IPS-15b (cell line): ENCODE data around the gene SIDT2.
A peak's percentile ranks its signal among the peaks of the same experiment; 100 is the strongest.
"Not testable (repeated sequence)": the region's sequence is repeated elsewhere in the genome, so short reads cannot be mapped to it uniquely, and the experiment has no call there.

Experiments used
- H3K27me3 ChIP-seq: one replicate; pipeline ENCODE4 v1.6.1; 2013; ENCODE audit warnings: low read length; ENCODE audit not compliant: control insufficient read depth, insufficient read depth
- H3K36me3 ChIP-seq: one replicate; pipeline ENCODE4 v1.6.1; 2013; ENCODE audit warnings: low read length; ENCODE audit not compliant: control insufficient read depth, insufficient read depth
- H3K4me1 ChIP-seq: one replicate; pipeline ENCODE4 v1.6.1; 2013; ENCODE audit warnings: mild to moderate bottlenecking, low read length; ENCODE audit not compliant: control insufficient read depth, insufficient read depth
- H3K4me3 ChIP-seq: one replicate; pipeline ENCODE4 v1.5.1; 2013; ENCODE audit warnings: low read depth, low read length
- H3K9ac ChIP-seq: one replicate; pipeline ENCODE4 v1.6.1; 2013; ENCODE audit warnings: low read depth, mild to moderate bottlenecking, low read length
- H3K9me3 ChIP-seq: one replicate; pipeline ENCODE4 v1.6.1; 2013; ENCODE audit warnings: mild to moderate bottlenecking, low read length; ENCODE audit not compliant: control insufficient read depth, insufficient read depth

The SIDT2 gene

GRCh38 chr11:117200813-117201657 is 22.5 kb downstream of the SIDT2 start:
- H3K9me3 ChIP-seq, result no peaks in the 10 kb centered on the region
- H3K36me3 ChIP-seq, result peaks cover 9% of the 10 kb centered on the region
- no peaks in the 10 kb centered on the region for H3K27me3 ChIP-seq
- peak overlapping the region; percentile 28 for H3K4me3 ChIP-seq
- H3K9ac ChIP-seq, result peak overlapping the region; percentile 81
- H3K4me1 ChIP-seq, result peaks cover 18% of the 10 kb centered on the region

- Histone ChIP-seq H3K27me3 (no peaks in the 10 kb centered on the region), H3K4me3 (no peak overlapping the region), H3K9me3 (no peaks in the 10 kb centered on the region), H3K36me3 (peaks cover 7% of the 10 kb centered on the region), H3K9ac (no peak overlapping the region), H3K4me1 (peaks cover 18% of the 10 kb centered on the region)
Observed at GRCh38 chr11:117201658-117202305, 23.2 kb downstream of the SIDT2 start.

GRCh38 chr11:117202386-117203068 is 24.0 kb downstream of the SIDT2 start:
- Histone ChIP-seq H3K9me3 (no peaks in the 10 kb centered on the region), H3K9ac (no peak overlapping the region), H3K36me3 (peaks cover 7% of the 10 kb centered on the region), H3K27me3 (no peaks in the 10 kb centered on the region), H3K4me1 (peaks cover 18% of the 10 kb centered on the region), H3K4me3 (no peak overlapping the region)

GRCh38 chr11:117203069-117203407 is 24.5 kb downstream of the SIDT2 start:
- Histone ChIP-seq H3K36me3 (peaks cover 7% of the 10 kb centered on the region), H3K4me1 (peaks cover 15% of the 10 kb centered on the region), H3K4me3 (no peak overlapping the region), H3K9me3 (no peaks in the 10 kb centered on the region), H3K27me3 (no peaks in the 10 kb centered on the region), H3K9ac (no peak overlapping the region)

GRCh38 chr11:117204283-117205080 is 25.9 kb downstream of the SIDT2 start:
- H3K4me3 ChIP-seq, result no peak overlapping the region
- H3K4me1 ChIP-seq, result peaks cover 9% of the 10 kb centered on the region
- H3K9me3 ChIP-seq, result no peaks in the 10 kb centered on the region
- H3K27me3 ChIP-seq, result no peaks in the 10 kb centered on the region
- H3K36me3 ChIP-seq, result peaks cover 7% of the 10 kb centered on the region
- H3K9ac ChIP-seq, result no peak overlapping the region

- Histone ChIP-seq H3K4me3 (no peak overlapping the region), H3K36me3 (peaks cover 7% of the 10 kb centered on the region), H3K27me3 (no peaks in the 10 kb centered on the region), H3K9ac (no peak overlapping the region), H3K9me3 (no peaks in the 10 kb centered on the region), H3K4me1 (peaks cover 3% of the 10 kb centered on the region)
Observed at GRCh38 chr11:117205211-117205818, 26.8 kb downstream of the SIDT2 start.

GRCh38 chr11:117206111-117206510 is 27.6 kb downstream of the SIDT2 start:
- H3K9ac ChIP-seq, H3K4me1 ChIP-seq, H3K4me3 ChIP-seq, H3K36me3 ChIP-seq, H3K9me3 ChIP-seq, H3K27me3 ChIP-seq: not testable (repeated sequence)

- not testable (repeated sequence) for H3K9ac ChIP-seq, H3K4me1 ChIP-seq, H3K27me3 ChIP-seq, H3K4me3 ChIP-seq, H3K36me3 ChIP-seq, H3K9me3 ChIP-seq
Observed at GRCh38 chr11:117206859-117207258, 28.3 kb downstream of the SIDT2 start.

GRCh38 chr11:117207481-117207880 is 28.9 kb downstream of the SIDT2 start:
- not testable (repeated sequence) for H3K4me1 ChIP-seq

GRCh38 chr11:117208710-117209109 is 30.2 kb downstream of the SIDT2 start:
- not testable (repeated sequence) for H3K9me3 ChIP-seq, H3K4me1 ChIP-seq, H3K27me3 ChIP-seq, H3K4me3 ChIP-seq, H3K9ac ChIP-seq, H3K36me3 ChIP-seq

More at GRCh38 chr11:117207481-117207880, 28.9 kb downstream of the SIDT2 start:
- H3K36me3 ChIP-seq, H3K27me3 ChIP-seq, H3K9me3 ChIP-seq, H3K9ac ChIP-seq, H3K4me3 ChIP-seq: not testable (repeated sequence)
